ENCODE results near the gene NAA25. TPM values are rescaled to one million over a fixed set of nuclear protein-coding genes. Genes with fewer than 3 reads are reported as not detected.
A peak's percentile ranks its signal among the peaks of the same experiment; 100 is the strongest.

Gene NAA25
- total and polyA plus RNA-seq, 12 donors = 7.2 to 32.6 (median 21.2) TPM

DNA sequence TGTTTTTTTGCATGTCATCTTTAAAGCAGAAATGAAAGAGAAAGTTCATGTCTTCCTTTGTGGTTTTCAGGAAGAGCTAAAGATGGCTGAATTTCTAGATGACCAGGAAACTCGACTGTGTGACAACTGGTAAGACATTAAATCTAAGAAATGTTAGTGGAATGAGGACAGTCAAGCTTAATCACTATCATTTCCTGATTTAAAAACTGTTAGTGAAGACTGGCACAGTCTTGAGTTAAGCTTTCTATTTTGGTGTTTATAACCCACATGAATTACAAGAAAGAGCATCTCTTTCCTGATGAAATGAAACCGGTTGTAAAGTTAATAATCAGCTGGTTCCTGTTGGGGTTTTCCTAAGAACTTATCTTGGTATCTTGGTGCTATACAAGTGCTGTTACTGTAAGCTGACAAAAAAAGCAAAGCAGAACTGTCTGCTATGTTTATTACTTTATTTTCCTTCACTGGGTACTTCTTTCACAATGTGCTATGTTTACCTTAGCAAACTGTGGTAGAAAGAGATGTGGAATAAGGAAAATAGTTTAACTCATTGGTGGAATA lies 21.9 kb upstream of the NAA25 start:
- H3K27me3 ChIP-seq = no peaks in the 10 kb centered on the region
- TF ChIP-seq, protein P1, sequence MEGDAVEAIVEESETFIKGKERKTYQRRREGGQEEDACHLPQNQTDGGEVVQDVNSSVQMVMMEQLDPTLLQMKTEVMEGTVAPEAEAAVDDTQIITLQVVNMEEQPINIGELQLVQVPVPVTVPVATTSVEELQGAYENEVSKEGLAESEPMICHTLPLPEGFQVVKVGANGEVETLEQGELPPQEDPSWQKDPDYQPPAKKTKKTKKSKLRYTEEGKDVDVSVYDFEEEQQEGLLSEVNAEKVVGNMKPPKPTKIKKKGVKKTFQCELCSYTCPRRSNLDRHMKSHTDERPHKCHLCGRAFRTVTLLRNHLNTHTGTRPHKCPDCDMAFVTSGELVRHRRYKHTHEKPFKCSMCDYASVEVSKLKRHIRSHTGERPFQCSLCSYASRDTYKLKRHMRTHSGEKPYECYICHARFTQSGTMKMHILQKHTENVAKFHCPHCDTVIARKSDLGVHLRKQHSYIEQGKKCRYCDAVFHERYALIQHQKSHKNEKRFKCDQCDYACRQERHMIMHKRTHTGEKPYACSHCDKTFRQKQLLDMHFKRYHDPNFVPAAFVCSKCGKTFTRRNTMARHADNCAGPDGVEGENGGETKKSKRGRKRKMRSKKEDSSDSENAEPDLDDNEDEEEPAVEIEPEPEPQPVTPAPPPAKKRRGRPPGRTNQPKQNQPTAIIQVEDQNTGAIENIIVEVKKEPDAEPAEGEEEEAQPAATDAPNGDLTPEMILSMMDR (IDR thresholded peaks at IDR 0.05) = no peak
- no peak for TF ChIP-seq POLR2A (IDR thresholded peaks at IDR 0.05)
- peaks cover 0 to 11% of the 10 kb centered on the region in 2 donors for H3K36me3 ChIP-seq (replicated peaks in 1 of 2)
- H3K27ac ChIP-seq = peak overlapping the region; percentile 14 to 63 (median 55)
- DNase-seq = no peak
- peaks cover 26 to 55% of the 10 kb centered on the region in 2 donors for H3K4me1 ChIP-seq (replicated peaks in 1 of 2)
- intact Hi-C loops (cut with DNase I) = no loop called here
- H3K9me3 ChIP-seq (replicated peaks in 1 of 3) = no peaks in the 10 kb centered on the region
- 31 to 41% (median 35%) methylated on average over 2 of the region's 2 CpGs for WGBS, 4 donors
- peak overlapping the region in 1 of 4 donors; percentile 27 for H3K4me3 ChIP-seq

DNA sequence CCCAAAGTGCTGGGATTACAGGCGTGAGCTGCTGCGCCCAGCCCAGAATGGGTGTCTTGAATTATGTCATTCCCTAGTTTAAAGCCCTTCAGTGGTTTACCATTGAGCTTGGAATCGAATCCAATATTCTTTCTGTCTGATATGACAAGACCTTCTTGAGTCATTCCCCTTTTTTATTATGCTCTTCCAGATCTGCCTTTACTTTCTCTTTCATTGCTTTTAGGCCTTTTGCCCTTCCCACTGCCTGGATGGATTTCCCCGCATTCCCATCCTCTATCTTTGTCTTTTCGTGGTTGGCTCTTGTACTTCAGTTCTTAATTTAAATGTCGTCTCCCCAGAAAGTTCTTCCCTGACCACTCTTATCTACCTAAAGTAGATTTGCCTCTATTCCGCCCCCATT lies 18.3 kb upstream of the NAA25 start:
- Histone ChIP-seq H3K36me3 (replicated peaks in 1 of 2) (no peaks in the 10 kb centered on the region), H3K27me3 (no peaks in the 10 kb centered on the region), H3K27ac (no peak overlapping the region), H3K4me3 (peak overlapping the region in 1 of 4 donors; percentile 89), H3K9me3 (replicated peaks in 1 of 3) (no peaks in the 10 kb centered on the region), H3K4me1 (replicated peaks in 1 of 2) (peaks cover 28 to 62% of the 10 kb centered on the region in 2 donors)
- no peak for DNase-seq
- TF ChIP-seq POLR2A (IDR thresholded peaks at IDR 0.05) = no peak
- TF ChIP-seq, protein P1 (IDR thresholded peaks at IDR 0.05) = no peak
- intact Hi-C loops (cut with DNase I) = no loop called here
- WGBS, 4 donors = 85 to 89% (median 86%) methylated on average over 7 of the region's 7 CpGs

DNA sequence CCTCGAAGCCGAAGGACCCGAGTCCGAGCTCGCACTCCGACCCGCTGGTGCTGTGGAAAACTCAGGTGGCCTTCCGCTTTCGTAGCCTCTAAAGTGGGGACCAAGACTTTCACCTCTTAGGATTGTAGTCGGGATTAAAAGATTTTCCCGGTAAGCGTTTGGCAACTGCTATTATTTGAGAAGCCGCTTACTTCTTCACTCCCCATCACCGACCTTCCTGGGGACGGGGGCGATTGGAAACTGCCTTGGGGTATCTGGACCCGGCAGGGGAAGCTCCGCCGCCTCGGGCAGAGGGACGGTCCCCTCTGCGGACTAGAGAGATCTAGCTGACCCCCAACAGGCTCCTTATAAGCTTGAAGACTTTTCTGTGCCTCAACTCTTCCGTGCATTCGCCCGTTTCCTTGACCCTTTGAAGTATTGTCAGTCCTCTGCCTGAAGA lies 17.4 kb upstream of the NAA25 start:
- intact Hi-C loops (cut with DNase I) = no loop called here
- peak in 1 of 7 donors; percentile 26 for DNase-seq
- Histone ChIP-seq H3K4me1 (replicated peaks in 1 of 2) (peaks cover 29 to 60% of the 10 kb centered on the region in 2 donors), H3K27ac (peak overlapping the region in 4 of 5 donors; percentile 89 to 94 (median 90)), H3K36me3 (replicated peaks in 1 of 2) (no peaks in the 10 kb centered on the region), H3K4me3 (peak overlapping the region; percentile 74 to 100 (median 83)), H3K27me3 (no peaks in the 10 kb centered on the region), H3K9me3 (replicated peaks in 1 of 3) (no peaks in the 10 kb centered on the region)
- WGBS, 4 donors = 1 to 3% (median 2%) methylated on average over 15 to 25 of the region's 25 CpGs
- no peak for TF ChIP-seq POLR2A (IDR thresholded peaks at IDR 0.05)
- TF ChIP-seq, protein P1 (IDR thresholded peaks at IDR 0.05) = no peak

DNA sequence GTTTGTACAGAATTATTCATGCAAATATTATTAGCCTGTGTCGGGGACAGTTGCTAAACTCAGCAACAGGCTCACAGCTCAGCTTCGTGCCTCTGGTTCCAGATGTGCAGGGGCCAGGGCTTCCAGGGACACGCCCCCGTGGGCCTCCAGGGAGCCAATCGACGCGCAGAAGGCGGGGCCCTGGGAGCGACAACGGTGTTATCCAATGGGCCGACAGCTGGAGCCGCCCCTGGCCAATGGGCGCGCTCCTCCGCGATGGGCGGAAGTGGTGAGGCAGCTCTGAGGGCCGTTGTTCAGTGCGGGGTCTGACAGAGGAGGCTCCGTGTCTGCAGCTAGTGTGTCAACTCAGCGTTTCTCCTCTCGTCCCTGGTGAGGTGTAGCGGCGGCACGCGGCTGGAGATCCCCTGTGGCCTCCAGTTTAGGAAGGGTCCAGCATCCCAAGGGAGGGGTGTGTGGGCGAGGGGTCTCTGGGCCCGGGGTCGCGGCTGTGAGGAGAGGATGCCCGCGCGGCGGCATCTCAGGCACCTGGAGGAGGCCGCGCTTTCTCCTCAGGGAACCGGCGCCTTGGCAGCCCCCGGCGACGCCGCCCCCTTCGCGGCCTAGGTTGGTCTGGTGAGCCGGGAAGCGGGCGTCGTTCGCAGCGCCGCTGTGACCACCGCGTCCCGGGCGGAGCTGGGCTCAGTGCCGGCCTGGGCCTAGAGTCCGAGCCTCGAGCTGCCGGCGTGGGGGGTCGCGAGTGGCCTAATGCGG lies 16.8 kb upstream of the NAA25 start, which contains the start of gene TRAFD1:
Gene TRAFD1 (plus strand): TSS at position 311 of the 750 bp plus-strand sequence. CDS start 4,963 bp downstream, outside the sequence.
- 0 to 1% (median 0%) methylated on average over 6 to 63 of the region's 63 CpGs for WGBS, 4 donors
- peaks cover 24 to 56% of the 10 kb centered on the region in 2 donors for H3K4me1 ChIP-seq (replicated peaks in 1 of 2)

More for the DNA sequence above, 16.8 kb upstream of the NAA25 start, which contains the start of gene TRAFD1:
- Histone ChIP-seq H3K9me3 (replicated peaks in 1 of 3) (no peaks in the 10 kb centered on the region), H3K36me3 (replicated peaks in 1 of 2) (no peaks in the 10 kb centered on the region), H3K4me3 (peak within 1 kb of the TSS; percentile 74 to 100 (median 83)), H3K27ac (peak within 1 kb of the TSS; percentile 51 to 94 (median 89)), H3K27me3 (no peaks in the 10 kb centered on the region)
- DNase-seq = peak; percentile 97 to 99 (median 98)
- intact Hi-C loops (cut with DNase I) = no loop called here
- peak; percentile 91 to 95 for TF ChIP-seq POLR2A (IDR thresholded peaks at IDR 0.05)
- TF ChIP-seq, protein P1 (IDR thresholded peaks at IDR 0.05) = no peak
